ENCODE measurements around the gene KLF16.

KLF16 gene

GRCh38 chr19:1818549-1819195 lies 44.7 kb downstream of the KLF16 start:
- DNase-seq = no peak

GRCh38 chr19:1817553-1818179 lies 45.7 kb downstream of the KLF16 start:
- no peak for DNase-seq

GRCh38 chr19:1816530-1817298 lies 46.7 kb downstream of the KLF16 start:
- no peak for DNase-seq

GRCh38 chr19:1815605-1816529 lies 47.5 kb downstream of the KLF16 start:
- DNase-seq = no peak

GRCh38 chr19:1814833-1815604 lies 48.4 kb downstream of the KLF16 start:
- DNase-seq = no peak

GRCh38 chr19:1814391-1814790 lies 49.0 kb downstream of the KLF16 start:
- no peak for DNase-seq

- DNase-seq = no peak
These were observed 49.9 kb downstream of the KLF16 start for GRCh38 chr19:1813192-1814182.

GRCh38 chr19:1812426-1813191 lies 50.8 kb downstream of the KLF16 start:
- DNase-seq = peak; percentile 96

- no peak for DNase-seq
These were observed 51.4 kb downstream of the KLF16 start, which contains the start of gene ATP8B3 for GRCh38 chr19:1811942-1812425. ATP8B3 (minus strand) TSS chr19:1812276; CDS start chr19:1811736, 540 bp downstream.

- peak; percentile 57 for DNase-seq
These were observed 51.9 kb downstream of the KLF16 start for GRCh38 chr19:1811472-1811894.

- no peak for DNase-seq
These were observed 52.8 kb downstream of the KLF16 start for GRCh38 chr19:1810439-1811160.

- DNase-seq = no peak
These were observed 53.7 kb downstream of the KLF16 start for GRCh38 chr19:1809678-1810077.

- DNase-seq = no peak
These were observed 55.0 kb downstream of the KLF16 start for GRCh38 chr19:1808395-1808731.

GRCh38 chr19:1807695-1808394 lies 55.5 kb downstream of the KLF16 start:
- no peak for DNase-seq

- DNase-seq = no peak
These were observed 56.2 kb downstream of the KLF16 start for GRCh38 chr19:1807030-1807694.

GRCh38 chr19:1806184-1807029 lies 57.0 kb downstream of the KLF16 start:
- DNase-seq = no peak
